ENCODE results near the gene KIF26B.

DNA sequence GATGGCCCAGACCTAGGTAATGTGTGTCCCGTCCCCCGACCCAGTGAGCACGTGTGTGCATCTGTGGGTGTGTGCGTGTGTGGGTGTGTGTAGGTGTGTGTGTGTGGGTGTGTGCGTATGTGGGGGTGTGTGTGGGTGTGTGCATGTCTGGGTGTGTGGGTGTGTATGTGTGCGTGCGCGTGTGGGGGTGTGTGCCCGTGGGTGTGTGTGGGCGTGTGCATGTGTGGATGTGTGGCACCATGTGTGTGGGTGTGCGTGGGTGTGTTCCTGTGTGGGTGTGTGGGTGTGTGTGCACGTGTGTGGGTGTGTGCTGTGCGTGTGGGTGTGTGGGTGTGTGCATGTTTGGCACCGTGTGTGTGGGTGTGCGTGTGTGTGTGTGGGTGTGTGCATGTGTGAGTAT lies 309.5 kb downstream of the KIF26B start:
- TF ChIP-seq, protein P1, sequence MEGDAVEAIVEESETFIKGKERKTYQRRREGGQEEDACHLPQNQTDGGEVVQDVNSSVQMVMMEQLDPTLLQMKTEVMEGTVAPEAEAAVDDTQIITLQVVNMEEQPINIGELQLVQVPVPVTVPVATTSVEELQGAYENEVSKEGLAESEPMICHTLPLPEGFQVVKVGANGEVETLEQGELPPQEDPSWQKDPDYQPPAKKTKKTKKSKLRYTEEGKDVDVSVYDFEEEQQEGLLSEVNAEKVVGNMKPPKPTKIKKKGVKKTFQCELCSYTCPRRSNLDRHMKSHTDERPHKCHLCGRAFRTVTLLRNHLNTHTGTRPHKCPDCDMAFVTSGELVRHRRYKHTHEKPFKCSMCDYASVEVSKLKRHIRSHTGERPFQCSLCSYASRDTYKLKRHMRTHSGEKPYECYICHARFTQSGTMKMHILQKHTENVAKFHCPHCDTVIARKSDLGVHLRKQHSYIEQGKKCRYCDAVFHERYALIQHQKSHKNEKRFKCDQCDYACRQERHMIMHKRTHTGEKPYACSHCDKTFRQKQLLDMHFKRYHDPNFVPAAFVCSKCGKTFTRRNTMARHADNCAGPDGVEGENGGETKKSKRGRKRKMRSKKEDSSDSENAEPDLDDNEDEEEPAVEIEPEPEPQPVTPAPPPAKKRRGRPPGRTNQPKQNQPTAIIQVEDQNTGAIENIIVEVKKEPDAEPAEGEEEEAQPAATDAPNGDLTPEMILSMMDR (IDR thresholded peaks at IDR 0.05; ENCODE audit: insufficient read depth, low read length, poor library complexity, severe bottlenecking) = no peak
- TF ChIP-seq EZH2phosphoT487 (conservative IDR thresholded peaks at IDR 0.05; ENCODE audit: low read length) = no peak

Data from SU-DHL-6 (cell line).